GM18499 (cell line): ENCODE results near the gene RNASE12.
"Not testable (repeated sequence)": the region's sequence is repeated elsewhere in the genome, so short reads cannot be mapped to it uniquely, and the experiment has no call there.

Experiments
- ATAC-seq: cut with Tn5 transposase; IDR thresholded peaks from one replicate; pipeline ENCODE4 v1.9.1; 2021; ENCODE audit warnings: moderate number of reproducible peaks; ENCODE audit not compliant: insufficient read depth, unreplicated experiment

The RNASE12 gene

DNA sequence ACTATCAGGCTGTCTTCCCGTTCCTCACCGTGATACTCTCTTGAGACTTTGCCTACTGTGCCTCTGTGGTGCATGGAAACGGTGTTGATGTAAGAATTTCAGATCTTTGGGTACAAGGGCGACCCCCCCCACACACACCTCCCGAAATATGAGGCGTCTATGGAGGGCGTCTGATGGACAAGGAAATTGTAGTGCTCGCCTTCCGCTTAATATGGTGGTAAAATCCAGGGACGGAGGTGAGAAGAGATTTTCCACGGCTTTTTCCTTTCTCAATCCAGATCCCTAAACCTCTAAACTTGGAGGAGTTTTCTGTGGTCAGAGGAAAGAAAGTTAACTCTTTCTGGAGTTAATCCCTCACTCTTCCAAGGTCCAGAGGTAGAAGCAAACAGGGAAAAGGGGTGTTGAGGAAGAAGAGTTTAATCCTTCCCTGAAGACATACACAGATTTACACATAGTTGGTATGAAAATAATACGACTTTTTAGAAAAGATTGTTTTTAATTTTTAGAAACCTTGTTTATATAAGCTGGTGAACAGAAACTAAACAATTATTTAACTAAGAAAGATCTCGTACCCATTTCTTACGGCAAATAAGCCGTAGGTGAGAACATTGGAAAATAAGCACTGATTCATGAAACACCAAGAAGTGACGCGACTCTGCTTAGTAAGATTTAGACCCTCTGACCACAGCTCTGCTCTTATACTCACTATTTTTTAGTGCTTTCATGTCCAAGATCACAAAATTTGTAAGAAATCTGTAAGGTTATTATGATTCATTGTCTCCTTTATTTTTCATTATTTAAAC, 23.1 kb upstream of the RNASE12 start:
- no peak for ATAC-seq

DNA sequence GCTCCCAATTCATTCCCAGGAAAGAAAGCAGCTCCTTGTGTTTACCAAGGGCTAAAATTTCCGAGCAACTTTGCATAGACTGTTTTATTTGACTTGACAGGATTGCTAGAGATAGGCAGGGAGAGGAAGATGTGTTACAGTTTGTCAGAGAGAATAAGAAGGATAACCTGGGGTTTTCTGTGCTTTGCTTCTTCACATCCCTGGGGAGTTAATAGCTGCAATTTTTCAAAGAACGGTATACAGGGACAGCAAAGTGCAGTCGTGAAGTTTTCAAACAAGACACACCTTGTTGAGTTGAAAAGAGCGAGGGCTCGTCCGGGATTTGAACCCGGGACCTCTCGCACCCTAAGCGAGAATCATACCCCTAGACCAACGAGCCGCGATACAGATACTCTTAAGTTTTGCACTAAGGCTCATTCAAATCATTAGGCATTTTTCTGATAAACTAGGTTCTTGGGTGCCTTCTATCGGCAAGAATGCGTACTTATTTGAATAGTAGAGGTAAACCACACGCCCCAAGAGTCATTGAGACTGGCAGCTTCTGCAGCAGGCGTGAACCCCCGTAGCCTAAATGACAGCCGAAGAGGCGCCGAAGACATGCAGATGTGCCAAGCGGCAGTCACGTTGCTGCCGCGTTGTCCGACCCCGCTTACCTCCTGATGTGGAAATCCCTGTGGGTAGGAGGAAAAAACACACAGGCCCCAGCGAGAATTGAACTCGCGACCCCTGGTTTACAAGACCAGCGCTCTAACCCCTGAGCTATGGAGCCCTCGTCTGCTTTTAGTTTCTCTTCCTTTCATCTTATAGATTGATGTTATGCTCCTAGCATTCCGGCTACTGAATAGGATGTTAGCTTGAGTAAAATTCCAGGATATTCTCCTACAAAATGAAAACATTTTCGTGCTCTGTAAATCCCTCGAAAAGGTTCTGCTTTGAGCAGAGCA, 22.2 kb upstream of the RNASE12 start:
- peak; percentile 41 for ATAC-seq

DNA sequence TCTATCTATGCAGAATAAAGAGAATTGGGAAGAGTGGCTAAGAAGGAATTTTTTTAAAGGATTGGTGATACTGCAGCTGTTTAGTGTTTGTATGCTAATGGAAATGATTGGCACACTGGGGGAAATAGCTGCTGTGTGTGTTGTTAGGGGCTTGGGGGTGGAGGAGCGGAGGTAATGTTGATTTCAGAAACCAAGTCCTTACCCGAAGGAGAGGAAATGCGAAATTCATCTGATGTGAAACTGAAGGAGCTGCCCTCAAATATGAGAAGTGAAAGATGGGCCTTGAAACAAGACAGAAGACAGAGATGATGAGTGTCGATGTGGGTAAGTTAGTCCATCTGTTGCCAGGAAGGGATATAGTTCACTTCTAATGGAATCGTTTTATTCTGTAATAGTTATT, 21.2 kb upstream of the RNASE12 start:
- no peak for ATAC-seq

DNA sequence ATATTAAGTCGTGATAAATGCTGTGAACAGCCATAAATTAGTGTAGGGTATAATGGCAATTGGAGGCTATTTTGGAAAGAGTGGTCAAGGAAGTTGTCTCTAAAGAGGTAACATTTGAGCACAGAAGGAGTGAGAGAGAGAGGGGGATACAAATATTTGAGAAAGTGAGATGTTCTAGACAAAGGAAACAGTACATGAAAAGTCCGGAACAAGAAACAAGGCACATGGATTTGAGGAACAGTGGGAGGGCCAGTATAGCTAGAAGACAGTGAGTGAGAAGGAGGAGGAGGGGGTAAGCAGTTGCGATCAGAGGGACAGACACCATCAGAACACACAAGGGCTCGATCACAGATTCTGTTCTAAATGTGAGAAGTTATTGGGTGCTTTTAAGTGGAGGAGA, 20.1 kb upstream of the RNASE12 start:
- no peak for ATAC-seq

DNA sequence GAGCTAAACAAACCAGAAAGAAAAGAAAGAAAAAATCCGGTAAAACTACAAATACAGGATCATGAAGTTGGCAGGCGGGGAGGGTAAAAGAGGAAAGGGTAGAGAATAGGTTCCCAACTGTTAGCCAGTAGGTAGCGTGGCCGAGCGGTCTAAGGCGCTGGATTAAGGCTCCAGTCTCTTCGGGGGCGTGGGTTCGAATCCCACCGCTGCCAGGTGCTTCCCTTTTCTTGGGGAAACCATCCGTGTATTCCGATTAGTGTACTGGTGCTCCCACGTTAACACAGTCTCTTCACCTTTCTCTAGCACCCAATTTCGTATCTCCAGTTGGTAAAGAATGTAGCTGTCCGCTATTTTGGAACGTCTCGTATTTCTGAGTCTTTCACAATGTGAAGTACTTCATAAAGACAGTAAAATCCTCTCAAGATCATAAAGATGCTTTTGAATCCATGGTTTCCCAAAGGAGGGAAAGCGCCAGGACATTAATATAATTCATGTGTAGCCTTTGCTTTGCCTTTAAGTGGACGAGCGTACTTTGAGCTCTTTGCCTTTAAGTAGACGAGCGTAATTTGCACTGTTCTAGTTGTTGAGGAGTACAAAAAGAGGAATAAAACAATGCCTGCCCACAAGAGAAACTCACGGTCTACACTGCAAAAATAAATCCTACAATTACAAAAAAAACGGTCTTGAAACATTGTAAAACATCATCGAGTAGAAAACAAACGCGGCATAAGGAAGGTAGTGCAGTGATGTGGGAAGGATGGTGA, 19.0 kb upstream of the RNASE12 start:
- ATAC-seq = no peak

DNA sequence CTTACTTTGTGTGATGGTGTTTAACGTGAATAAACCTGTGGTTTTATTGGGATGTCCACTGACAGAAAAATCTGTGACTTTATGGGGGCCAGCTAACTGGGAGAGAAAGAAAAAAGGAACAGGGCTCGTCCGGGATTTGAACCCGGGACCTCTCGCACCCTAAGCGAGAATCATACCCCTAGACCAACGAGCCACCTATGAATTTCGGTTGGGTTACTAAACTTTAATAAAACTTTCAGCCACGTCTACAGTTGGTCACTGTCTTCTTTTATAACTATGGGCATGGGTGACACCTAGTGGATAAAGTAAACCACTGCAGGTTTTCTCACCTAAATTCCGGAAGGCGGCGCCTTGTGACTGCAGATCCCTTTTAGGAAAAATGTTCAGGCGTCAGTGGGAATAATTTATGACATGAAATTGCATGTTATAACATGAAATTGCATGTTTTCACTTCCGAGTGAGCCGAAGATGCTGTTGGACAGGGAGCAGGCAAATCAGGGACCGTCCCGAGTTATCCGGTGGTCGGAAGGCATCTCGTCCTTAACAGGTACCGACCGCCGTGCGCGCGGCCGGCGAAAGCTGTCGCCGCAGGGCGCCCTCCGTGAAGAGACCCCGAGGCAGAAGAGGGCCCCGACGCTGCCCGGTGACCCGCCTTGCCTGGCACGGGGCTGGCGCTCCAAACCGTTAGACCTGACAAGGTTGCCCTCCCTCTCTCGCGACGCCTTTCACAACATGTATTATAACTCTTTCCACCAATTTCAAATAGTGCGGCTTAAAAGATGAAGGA, 18.2 kb upstream of the RNASE12 start:
- ATAC-seq = peak; percentile 24

DNA sequence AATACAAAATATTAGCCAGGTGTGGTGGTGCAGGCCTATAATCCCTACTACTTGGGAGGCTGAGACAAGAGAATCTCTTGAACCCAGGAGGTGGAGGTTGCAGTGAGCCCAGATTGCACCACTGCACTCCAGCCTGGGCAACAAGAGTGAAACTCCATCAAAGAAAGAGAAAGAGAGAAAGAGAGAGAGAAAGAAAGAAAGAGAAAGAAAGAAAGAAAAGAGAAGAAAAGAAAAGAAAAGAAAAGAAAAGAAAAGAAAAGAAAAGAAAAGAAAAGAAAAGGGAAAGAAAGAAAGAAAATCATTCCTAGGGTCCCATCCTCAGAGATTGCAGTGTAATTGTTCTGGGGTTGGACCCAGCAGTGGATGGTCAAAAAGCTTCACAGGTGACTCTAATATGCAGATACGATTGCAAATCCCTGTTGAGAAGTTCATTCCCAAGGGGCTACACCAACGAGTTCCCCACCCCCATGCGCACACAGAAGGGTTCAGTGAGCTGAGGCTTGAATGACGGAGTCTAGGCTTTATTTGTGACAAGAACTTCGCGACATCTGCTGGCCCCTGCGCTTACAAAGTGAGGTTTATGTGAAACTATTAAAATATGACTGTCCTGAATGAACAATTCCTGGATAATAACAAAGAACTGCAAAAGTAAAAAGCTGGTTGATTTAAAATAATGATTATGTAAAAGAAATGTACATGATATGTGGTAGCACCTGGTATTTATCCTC, 17.4 kb upstream of the RNASE12 start:
- ATAC-seq = no peak

DNA sequence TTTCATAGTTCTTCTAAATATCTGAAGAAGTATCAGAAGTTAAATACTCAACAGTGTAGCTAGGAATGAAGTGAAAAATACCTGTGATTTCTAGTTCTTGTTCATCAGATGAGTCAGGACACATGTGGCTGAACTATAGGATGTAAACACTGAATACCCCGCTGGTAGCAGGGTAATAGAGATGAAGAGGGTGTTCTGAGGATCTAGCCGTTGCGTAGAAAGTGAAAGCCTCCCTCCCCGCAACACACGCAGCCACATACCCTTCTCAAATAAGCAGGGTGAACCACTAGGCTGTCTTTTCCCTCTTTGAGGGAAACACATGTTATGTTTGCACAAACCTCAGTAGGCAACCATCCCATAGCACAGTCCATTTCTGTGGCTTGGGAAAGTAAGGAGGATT, 16.4 kb upstream of the RNASE12 start:
- no peak for ATAC-seq

DNA sequence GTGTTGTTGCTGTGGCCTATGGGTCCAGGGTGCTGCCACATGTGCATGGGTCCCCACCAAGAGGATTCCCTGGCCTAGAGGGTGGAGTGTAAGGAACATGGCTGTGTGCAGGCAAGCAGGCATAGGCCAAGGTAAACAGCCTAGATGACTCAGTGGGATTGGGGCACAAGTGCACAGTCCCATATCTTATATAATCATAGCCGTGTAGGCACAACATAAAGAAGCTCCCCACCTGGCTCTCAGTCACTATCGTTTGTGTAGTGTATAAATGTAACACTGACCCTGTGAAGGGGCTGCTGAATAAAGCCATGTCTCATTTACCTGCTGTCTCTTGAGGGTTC, 15.7 kb upstream of the RNASE12 start:
- ATAC-seq = no peak

DNA sequence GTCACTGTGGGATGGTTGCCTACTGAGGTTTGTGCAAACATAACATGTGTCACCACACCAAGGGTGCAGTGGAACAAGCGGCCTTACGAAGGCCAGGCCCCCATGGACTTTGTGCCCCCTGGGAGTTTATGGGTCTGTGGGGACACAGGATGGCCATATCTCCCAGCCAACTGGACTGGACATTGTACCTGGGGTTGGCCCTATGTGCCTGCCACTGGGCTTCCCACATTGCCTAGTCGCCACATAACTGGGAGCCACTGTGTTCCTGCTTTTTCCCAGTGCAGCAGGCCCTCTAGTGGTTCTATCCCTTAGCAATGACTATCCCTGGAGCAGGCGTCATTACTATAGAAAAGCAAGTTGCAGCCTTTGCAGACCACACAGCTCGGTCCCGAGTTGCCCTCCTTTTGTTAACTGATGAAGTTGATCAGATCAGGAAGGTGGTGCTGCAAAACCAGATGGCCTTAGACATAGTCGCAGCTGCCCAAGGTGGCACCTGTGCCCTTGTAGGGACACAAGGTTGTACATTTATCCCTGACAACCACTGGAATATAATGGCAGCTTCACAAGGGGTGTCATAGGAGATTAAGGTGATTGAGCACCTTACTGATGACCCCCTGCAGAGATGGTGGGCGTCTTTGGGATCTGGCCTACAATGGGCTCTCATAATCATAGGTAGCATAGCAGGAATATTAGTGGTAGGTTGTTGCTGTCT, 15.2 kb upstream of the RNASE12 start:
- ATAC-seq = no peak

DNA sequence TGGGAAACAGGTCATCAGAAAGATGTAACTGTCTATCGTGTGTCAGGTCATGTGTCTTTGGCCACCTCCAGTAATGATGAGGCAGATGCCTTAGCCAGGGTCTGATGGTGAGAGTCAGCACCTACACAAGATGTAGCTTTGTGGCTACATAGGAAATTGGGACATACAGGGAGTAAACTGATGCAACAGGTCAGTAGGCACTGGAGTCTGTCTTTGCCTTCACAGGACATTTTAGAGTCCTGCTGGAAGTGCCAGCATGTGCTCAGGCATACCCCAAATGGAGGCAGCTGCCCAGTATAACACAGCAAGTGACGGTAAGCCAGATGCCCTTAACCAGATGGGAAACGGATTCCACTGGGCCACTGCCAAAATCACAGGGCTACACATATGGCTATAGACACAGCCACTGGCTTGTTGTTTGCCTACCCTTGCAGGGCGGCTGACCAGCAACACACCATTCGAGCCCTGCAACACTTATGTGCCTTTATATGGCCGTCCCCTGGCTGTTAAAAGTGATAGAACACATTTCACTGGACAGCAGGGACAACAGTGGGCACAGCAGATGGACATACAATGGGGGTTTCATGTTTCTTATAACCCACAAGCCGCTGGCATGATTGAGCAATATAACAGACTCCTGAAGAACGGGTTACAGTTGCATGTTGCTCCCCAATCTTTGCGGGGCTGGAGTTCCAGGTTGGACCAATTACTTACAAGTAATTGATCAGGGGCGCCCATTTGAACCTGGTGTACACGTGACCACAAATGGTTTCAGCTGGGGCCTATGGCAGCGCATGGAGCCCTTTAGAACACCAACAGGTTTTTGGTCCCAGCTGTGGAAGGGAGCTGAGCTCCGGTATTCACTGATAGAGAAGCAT, 12.9 kb upstream of the RNASE12 start:
- no peak for ATAC-seq

DNA sequence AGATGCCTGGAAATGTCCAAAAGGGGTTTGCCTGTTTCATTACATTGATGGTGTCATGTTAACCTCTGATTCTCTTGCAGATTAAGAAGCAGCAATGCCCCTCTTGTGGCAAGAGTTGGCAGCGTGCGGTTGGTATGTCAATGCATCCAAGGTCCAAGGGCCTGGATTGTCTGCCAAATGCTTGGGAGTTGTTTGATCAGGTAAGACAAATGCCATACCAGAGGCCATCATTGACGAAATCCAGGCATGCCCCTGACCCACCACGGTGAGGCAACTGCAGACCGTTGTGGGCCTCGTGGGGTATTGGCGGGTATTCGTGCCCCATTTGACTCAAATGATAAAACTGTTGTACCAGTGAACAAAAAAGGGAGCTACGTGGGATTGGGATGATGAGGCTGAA, 11.4 kb upstream of the RNASE12 start:
- no peak for ATAC-seq

DNA sequence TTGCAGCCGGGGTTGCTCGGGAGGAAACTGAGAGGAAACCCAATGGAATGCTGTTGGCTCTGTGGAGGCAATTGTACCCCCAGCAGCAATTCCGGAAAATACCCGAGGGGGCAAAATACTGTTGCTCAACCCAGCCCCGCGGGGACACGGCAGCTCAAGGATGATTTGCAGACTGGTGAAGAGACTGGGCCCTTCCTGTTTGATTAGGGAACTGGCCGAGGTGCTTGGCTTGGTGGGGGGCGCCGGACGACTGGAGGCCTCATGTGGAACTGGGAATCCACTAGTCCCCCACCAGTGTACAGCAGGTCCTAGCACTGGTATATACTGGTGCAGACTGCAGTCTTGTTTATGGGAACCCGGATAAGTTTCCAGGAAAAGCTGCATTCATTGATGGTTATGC, 10.3 kb upstream of the RNASE12 start:
- no peak for ATAC-seq

DNA sequence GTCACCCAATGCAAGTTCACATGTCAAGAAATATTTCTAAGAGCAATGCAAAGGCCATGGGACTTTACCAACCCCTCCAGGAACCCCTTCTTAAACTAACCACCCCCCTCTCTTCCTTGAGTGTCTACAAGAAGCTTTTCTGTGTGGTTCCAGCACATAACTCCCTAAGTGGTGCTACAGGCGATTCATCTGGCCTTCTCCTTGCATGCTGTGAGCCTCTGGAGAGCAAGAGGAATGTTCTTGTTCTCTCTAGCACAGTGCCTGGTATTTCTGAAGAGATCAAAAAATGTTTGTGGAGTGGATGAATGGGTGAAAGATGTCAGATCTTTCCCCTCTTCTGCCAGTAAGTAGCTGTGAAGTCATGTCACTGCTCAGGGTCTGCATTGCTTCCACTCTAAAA, 5.9 kb upstream of the RNASE12 start:
- no peak for ATAC-seq

DNA sequence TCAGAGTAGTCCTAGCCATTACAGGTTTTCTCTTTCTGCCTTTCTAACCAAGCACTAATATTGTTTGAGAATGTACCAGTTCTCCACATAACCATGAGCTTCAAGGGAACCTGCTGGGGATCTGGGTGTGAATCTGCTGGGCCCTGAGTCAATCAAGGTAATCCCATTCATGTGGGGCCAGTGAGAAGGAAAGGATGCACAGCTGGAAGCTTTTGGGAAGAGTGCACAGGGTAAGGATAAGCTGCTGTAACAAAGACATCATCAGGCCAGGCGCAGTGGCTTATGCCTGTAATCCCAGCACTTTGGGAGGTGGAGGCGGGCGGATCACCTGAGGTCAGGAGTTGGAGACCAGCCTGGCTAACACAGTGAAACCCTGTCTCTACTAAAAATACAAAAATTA, 4.5 kb upstream of the RNASE12 start:
- ATAC-seq = not testable (repeated sequence)

DNA sequence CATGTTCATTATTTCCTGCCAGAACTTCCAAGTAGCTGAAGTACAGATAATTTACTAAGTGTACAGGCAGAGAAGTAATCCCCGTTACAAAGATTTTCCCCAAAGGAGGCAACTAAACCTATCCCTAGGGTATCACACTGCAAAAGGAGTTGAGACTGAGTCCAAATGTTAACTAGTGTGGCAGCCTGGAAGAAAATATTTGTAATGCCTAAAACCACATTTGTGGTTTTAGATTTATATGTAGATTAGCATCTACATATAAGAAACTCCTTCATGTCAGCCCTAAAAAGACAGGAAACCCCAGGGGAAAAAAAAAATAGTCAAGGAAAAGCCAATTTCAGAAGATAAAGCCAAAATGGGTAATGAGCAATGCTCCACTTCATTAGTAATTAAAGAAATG, 1.4 kb upstream of the RNASE12 start:
- ATAC-seq = no peak

DNA sequence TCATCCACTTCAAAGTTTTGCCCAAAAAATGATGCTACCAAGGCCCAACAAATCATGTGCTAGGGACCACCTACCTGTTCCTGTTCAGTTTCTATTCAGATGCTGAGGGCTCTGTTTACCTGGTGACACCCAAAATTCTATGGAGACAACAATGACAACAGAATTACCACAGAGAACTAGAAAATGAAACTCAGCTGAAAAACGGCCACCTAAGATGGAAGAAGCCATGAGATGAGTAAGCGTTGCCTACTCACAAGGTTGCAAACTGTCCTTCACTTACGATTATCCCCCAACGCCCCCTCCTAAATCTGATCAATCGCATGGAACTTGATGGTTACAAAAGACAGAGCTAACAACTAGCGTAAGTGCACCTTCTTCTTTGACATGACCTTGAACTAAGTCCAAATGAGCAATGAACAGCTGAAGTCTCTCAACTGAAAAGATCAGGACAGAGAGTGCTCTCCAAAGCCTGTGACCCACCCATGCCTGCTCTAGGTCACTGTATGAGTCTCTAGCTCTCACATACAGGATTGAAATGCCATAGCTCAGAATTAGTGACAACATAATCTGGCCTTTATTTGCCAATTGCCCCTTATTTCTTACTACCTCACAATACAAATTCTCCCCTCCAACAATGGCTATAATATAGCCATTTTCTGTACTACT, 3.6 kb downstream of the RNASE12 start, which contains the start of gene RNASE11:
TSS of gene RNASE11 (minus strand) at position 513 of the 666 bp plus-strand sequence.
- ATAC-seq = no peak
